ENCODE measurements around the gene EPX. TPM values are rescaled to one million over a fixed set of nuclear protein-coding genes. Genes with fewer than 3 reads are reported as not detected.

The EPX gene
- polyA plus RNA-seq, 1 experiment = not detected

DNA sequence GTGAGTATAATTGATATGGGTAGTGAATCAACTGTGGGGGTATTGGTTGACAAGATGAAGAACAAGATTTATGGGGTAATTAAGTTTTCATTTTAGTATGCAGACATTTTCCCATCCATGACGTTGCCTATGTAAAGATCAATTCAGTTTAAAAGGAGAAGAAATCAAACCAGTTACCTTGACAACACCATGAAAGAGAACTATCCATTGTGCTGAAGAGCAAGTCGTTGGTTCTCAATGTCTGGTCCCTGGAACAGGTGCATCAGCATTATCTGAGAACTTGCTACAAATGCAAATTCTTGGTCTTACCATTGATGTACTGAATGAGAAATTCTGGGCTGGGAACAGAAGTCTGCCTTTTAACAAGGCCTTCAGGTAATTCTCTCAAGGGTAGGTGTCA, 26.5 kb upstream of the EPX start:
- H3K36me3 ChIP-seq (ENCODE audit: control insufficient read depth, insufficient read depth, low read length) = no peaks in the 10 kb centered on the region
- no peak for DNase-seq (ENCODE audit: low read depth)
- TF ChIP-seq, protein P1, sequence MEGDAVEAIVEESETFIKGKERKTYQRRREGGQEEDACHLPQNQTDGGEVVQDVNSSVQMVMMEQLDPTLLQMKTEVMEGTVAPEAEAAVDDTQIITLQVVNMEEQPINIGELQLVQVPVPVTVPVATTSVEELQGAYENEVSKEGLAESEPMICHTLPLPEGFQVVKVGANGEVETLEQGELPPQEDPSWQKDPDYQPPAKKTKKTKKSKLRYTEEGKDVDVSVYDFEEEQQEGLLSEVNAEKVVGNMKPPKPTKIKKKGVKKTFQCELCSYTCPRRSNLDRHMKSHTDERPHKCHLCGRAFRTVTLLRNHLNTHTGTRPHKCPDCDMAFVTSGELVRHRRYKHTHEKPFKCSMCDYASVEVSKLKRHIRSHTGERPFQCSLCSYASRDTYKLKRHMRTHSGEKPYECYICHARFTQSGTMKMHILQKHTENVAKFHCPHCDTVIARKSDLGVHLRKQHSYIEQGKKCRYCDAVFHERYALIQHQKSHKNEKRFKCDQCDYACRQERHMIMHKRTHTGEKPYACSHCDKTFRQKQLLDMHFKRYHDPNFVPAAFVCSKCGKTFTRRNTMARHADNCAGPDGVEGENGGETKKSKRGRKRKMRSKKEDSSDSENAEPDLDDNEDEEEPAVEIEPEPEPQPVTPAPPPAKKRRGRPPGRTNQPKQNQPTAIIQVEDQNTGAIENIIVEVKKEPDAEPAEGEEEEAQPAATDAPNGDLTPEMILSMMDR (IDR thresholded peaks at IDR 0.05; ENCODE audit: insufficient read depth, low read depth, low read length) = no peak
- ChIA-PET CTCF (no interaction called here), POLR2A (no interaction called here)
- no peak overlapping the region for H3K4me3 ChIP-seq (ENCODE audit: low read depth, low read length)
- H3K27me3 ChIP-seq (ENCODE audit: control insufficient read depth, insufficient read depth, low read length) = peaks cover 2% of the 10 kb centered on the region; the same call in 1 of the 2 replicates

DNA sequence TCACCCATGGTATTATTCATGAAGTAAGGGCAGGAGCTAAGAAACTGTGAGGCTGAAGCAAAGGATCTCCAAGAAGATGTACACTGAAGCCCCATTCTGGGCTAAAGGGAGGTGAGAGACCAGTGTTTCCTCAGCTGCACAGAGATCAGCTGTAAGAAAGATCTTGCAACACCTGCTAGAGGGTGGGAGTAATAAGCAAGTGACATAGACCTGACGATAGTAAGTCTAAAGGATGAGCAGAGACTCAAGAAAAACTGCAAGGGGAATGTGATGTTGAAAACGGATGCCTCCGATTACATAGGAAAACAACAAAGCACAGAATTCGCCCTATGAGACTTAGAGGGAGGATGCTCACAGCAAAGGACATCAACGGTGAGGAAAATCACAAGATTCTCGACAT, 25.8 kb upstream of the EPX start, which contains the start of gene OR4D2:
TSS of gene OR4D2 (plus strand) at position 301 of the 400 bp plus-strand sequence. CDS start 2,674 bp downstream, outside the sequence.
- no peak for DNase-seq (ENCODE audit: low read depth)
- TF ChIP-seq, protein P1 (IDR thresholded peaks at IDR 0.05; ENCODE audit: insufficient read depth, low read depth, low read length) = no peak
- Histone ChIP-seq H3K4me3 (ENCODE audit: low read depth, low read length) (no peak within 1 kb of the TSS), H3K27me3 (ENCODE audit: control insufficient read depth, insufficient read depth, low read length) (peaks cover 2% of the 10 kb centered on the region; the same call in 1 of the 2 replicates), H3K36me3 (ENCODE audit: control insufficient read depth, insufficient read depth, low read length) (no peaks in the 10 kb centered on the region)
- ChIA-PET POLR2A (no interaction called here), CTCF (no interaction called here)

DNA sequence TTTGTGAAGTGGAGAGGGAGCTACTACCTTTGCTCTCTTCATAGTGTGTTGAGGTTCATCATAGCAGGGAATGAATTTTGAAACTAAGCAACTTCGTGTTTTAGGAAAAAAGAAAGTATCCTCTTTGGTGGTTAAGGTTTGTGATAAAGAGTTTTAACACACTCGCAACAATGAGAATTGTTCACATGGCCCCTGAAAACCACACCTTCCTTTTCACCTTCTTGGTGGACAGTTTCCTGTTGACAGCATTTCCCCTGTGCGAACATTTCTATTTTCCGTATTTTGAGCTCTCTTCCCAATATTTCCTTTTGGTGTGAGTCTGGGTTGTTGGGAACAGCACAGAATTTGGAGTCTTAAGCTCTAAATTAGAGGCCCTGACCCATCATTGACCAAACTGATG, 21.9 kb upstream of the EPX start:
- TF ChIP-seq, protein P1 (IDR thresholded peaks at IDR 0.05; ENCODE audit: insufficient read depth, low read depth, low read length) = no peak
- no peaks in the 10 kb centered on the region for H3K36me3 ChIP-seq (ENCODE audit: control insufficient read depth, insufficient read depth, low read length)
- H3K4me3 ChIP-seq (ENCODE audit: low read depth, low read length) = no peak overlapping the region
- no peaks in the 10 kb centered on the region for H3K27me3 ChIP-seq (ENCODE audit: control insufficient read depth, insufficient read depth, low read length)
- no peak for DNase-seq (ENCODE audit: low read depth)
- POLR2A ChIA-PET = no interaction called here
- CTCF ChIA-PET = interaction anchor here (1.1 to 1.6 kb wide), 2 partner anchors 49 to 79 kb away, joined by 3 to 4 read pairs; partner anchors contain the start of gene MKS1

DNA sequence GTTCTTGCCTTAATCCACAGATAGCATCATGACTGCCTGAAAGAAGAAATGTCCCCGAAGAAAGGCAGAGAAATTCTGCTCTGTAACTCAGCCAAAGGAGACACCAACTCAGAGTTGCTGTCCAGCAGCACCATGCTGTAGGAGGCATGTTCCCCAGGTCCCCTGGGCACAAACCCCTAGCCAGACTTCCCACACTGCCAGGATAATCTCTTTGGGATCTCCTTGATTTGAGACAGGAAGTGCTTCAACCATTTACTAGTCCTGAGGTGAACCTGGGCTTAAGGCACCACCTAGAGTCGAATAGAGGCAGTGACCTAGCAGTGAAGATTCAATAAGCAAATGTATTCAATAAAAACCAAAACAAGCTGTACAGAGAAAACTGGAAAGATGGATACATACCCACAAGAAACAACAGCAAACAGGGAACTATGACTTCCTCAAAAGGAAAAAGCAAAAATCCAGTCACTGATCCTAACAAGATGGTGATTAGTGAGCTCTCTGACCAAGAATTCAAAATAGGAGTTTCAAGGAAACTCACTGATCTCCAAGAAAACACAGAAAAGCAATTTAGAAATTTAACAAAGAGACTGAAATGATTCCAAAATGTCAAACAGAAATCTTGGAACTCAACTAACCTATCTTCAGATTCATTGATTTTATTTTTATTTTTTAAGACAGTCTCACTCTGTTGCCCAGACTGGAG, 20.0 kb upstream of the EPX start:
- Histone ChIP-seq H3K4me3 (ENCODE audit: low read depth, low read length) (no peak overlapping the region), H3K27me3 (ENCODE audit: control insufficient read depth, insufficient read depth, low read length) (no peaks in the 10 kb centered on the region; the same call in 1 of the 2 replicates), H3K36me3 (ENCODE audit: control insufficient read depth, insufficient read depth, low read length) (no peaks in the 10 kb centered on the region)
- no peak for DNase-seq (ENCODE audit: low read depth)
- POLR2A ChIA-PET = no interaction called here
- CTCF ChIA-PET = no interaction called here
- TF ChIP-seq, protein P1 (IDR thresholded peaks at IDR 0.05; ENCODE audit: insufficient read depth, low read depth, low read length) = peak; percentile 24; the same call in 1 of the 2 replicates

DNA sequence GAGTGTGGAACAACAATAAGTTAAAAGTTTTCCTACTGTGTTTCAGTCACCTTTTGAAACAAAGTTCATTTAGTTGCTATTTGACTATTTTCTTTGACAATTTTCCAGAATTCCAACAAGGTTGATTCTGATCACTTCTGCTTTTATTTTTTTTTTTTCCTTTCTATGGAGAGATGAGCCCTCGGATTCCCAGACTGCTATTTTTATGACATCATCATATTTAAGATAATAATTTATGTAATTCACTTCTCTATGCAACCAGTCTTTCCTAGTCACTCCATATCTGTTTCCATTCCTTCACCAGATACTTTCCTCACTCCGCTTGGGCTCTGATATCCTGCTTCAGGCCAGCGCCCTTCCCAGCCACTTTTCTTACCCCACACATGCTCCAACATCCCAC, 17.7 kb upstream of the EPX start:
- TF ChIP-seq, protein P1 (IDR thresholded peaks at IDR 0.05; ENCODE audit: insufficient read depth, low read depth, low read length) = no peak
- Histone ChIP-seq H3K36me3 (ENCODE audit: control insufficient read depth, insufficient read depth, low read length) (no peaks in the 10 kb centered on the region), H3K27me3 (ENCODE audit: control insufficient read depth, insufficient read depth, low read length) (no peaks in the 10 kb centered on the region; the same call in 1 of the 2 replicates), H3K4me3 (ENCODE audit: low read depth, low read length) (no peak overlapping the region)
- POLR2A ChIA-PET = no interaction called here
- CTCF ChIA-PET = interaction anchor here (1.8 kb wide), 1 partner anchor 62 kb away, joined by 4 read pairs; no protein-coding TSS in a partner anchor
- DNase-seq (ENCODE audit: low read depth) = no peak
